Lower lobe of right lung (tissue), 2 donors: ENCODE measurements around the gene TIMP2. TPM values are rescaled to one million over a fixed set of nuclear protein-coding genes. Genes with fewer than 3 reads are reported as not detected.

Source experiments
- ATAC-seq, 2 donors: fragments of 200-7000 bp; cut with Tn5 transposase; one replicate each; pipeline ENCODE4 v1.9.1; 2020 to 2022; ENCODE audit warnings: mild to moderate bottlenecking in 2 of 2, moderate library complexity in 2 of 2
- DNase-seq: peaks from one replicate; pipeline ENCODE4 v3.0.0-alpha.2; 2020
- H3K27ac ChIP-seq: fragments of 200-600 bp; one replicate; pipeline ENCODE4 v1.8.0; 2022
- H3K27me3 ChIP-seq: fragments of 200-600 bp; one replicate; pipeline ENCODE4 v1.8.0; 2022; ENCODE audit warnings: low read depth
- H3K36me3 ChIP-seq: fragments of 200-600 bp; one replicate; pipeline ENCODE4 v1.8.0; 2022; ENCODE audit warnings: mild to moderate bottlenecking
- H3K4me1 ChIP-seq: fragments of 200-600 bp; one replicate; pipeline ENCODE4 v1.8.0; 2022
- H3K4me3 ChIP-seq: fragments of 200-600 bp; one replicate; pipeline ENCODE4 v1.8.0; 2022; ENCODE audit warnings: mild to moderate bottlenecking
- H3K9me3 ChIP-seq: fragments of 200-600 bp; one replicate; pipeline ENCODE4 v1.8.0; 2022
- intact Hi-C: fragments of 100-400 bp; cut with DNase I; formaldehyde crosslinking; loops from one replicate; pipeline ENCODE4 v1.11.0; 2022
- total RNA-seq: library from RNA; stranded (reverse); fragmentation: NEBNext Ultra II Directional; extraction: Animal tissue kit (Norgen Biotek cat#: 25700); gene quantifications from one replicate; pipeline ENCODE4 v1.2.1, GENCODE V29; 2021
- TF ChIP-seq, protein P1 (sequence below): fragments of 200-600 bp; IDR thresholded peaks from one replicate; pipeline ENCODE4 v1.8.0; 2022; ENCODE audit warnings: antibody characterized with exemption, mild to moderate bottlenecking
- donor health status: DM: no; HTN: yes; CAD: no; lungs with severe emphysema.

TIMP2 gene
- total RNA-seq, 1 donor from 2014 or later = 260 TPM

DNA sequence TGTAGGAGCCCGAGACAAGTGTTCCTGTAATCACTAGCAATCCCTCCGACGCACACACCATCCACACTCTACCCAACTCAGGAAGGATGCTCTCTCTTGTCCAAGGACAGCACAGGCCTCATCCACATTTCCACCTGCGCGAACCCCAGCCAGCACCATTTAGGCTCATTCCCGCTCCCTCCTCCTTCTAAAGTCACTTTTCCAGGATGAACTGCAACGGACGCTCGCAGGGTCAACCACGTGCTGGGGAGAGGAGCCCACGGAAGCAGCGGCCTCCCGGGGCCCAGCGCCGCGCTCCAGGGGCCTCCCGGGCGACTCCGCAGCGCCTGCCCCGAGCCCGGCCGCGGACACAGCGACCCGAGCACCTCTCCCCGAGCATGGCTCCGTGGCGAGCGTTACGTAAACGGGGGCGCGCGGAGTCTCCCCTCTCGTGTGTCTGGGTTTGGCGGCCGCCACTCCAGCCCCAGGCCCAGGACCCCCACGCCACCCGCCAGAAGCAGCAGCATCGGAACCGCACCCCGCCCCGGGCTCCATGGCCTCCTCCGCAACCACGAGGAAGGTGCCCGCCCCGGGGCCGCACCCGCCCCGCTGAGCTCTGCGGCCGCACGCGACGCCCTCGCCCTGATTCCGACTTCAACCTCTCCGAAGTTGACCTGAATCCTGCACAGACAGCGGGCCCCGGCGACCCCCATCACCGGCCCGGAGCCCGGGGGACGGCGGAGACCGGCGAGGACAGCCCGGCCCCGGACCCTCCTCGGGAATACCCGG lies 85.2 kb downstream of the TIMP2 start:
- ATAC-seq = peak; percentile 49 to 55
- peaks cover 36% of the 10 kb centered on the region for H3K36me3 ChIP-seq
- intact Hi-C loops = no loop called here
- H3K27me3 ChIP-seq = no peaks in the 10 kb centered on the region
- H3K4me3 ChIP-seq = peak overlapping the region; percentile 92
- peaks cover 25% of the 10 kb centered on the region for H3K4me1 ChIP-seq
- peak; percentile 68 for DNase-seq
- peak overlapping the region; percentile 100 for H3K27ac ChIP-seq
- H3K9me3 ChIP-seq = no peaks in the 10 kb centered on the region
- TF ChIP-seq, protein P1, sequence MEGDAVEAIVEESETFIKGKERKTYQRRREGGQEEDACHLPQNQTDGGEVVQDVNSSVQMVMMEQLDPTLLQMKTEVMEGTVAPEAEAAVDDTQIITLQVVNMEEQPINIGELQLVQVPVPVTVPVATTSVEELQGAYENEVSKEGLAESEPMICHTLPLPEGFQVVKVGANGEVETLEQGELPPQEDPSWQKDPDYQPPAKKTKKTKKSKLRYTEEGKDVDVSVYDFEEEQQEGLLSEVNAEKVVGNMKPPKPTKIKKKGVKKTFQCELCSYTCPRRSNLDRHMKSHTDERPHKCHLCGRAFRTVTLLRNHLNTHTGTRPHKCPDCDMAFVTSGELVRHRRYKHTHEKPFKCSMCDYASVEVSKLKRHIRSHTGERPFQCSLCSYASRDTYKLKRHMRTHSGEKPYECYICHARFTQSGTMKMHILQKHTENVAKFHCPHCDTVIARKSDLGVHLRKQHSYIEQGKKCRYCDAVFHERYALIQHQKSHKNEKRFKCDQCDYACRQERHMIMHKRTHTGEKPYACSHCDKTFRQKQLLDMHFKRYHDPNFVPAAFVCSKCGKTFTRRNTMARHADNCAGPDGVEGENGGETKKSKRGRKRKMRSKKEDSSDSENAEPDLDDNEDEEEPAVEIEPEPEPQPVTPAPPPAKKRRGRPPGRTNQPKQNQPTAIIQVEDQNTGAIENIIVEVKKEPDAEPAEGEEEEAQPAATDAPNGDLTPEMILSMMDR = no peak

DNA sequence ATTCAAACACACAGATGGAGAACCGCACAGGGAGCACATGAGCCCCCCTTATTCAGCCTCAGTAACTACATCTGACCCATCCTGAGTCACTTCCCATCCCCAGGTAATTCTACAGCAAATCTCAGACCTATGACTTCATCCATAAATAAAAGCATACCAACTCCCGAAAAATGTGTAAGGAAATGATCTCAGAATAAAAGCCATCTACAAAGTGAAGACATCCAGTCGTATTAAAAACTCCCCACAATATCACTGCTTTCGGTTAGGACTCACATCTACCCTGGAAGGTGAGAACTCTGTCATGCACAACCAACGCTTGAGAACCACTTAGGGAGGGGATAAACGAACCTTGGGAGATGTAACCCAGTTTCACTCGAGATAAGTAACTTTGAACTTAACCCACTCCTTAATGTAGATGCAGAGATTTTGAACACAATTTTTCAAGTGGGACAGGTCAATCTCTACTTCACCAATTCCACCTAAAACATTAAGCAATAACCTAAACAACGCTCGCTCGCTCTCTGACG lies 85.9 kb downstream of the TIMP2 start:
- ATAC-seq = no peak
- peak overlapping the region; percentile 100 for H3K27ac ChIP-seq
- no peaks in the 10 kb centered on the region for H3K27me3 ChIP-seq
- H3K36me3 ChIP-seq = peaks cover 43% of the 10 kb centered on the region
- peaks cover 25% of the 10 kb centered on the region for H3K4me1 ChIP-seq
- intact Hi-C loops = no loop called here
- DNase-seq = no peak
- TF ChIP-seq, protein P1 = no peak
- peak overlapping the region; percentile 92 for H3K4me3 ChIP-seq
- no peaks in the 10 kb centered on the region for H3K9me3 ChIP-seq

DNA sequence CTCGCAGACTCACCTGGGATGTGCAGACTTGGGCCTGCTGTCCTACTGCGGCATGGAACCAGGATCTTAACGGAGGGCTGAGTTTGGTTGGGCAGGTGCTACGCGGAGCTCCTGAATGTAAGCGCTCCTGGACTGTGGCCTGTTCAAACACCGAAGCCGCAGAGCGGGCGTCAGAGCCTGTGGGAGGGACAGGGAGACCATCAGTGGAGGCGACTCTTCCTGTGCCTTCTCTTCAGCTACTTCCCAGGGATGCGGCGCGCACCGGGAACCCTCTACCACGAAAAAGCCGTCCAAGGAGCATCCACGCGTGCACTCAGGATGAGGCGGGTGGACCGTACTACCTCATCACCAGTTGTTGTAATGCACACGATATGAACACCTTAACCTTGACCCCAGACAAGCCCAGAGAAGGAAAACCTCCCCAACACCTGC lies 86.6 kb downstream of the TIMP2 start:
- ATAC-seq (no peak), DNase-seq (peak; percentile 62)
- H3K4me3 ChIP-seq = peak overlapping the region; percentile 92
- H3K4me1 ChIP-seq = peaks cover 25% of the 10 kb centered on the region
- TF ChIP-seq, protein P1 = no peak
- no peaks in the 10 kb centered on the region for H3K27me3 ChIP-seq
- peaks cover 50% of the 10 kb centered on the region for H3K36me3 ChIP-seq
- H3K9me3 ChIP-seq = no peaks in the 10 kb centered on the region
- H3K27ac ChIP-seq = no peak overlapping the region
- intact Hi-C loops = no loop called here

DNA sequence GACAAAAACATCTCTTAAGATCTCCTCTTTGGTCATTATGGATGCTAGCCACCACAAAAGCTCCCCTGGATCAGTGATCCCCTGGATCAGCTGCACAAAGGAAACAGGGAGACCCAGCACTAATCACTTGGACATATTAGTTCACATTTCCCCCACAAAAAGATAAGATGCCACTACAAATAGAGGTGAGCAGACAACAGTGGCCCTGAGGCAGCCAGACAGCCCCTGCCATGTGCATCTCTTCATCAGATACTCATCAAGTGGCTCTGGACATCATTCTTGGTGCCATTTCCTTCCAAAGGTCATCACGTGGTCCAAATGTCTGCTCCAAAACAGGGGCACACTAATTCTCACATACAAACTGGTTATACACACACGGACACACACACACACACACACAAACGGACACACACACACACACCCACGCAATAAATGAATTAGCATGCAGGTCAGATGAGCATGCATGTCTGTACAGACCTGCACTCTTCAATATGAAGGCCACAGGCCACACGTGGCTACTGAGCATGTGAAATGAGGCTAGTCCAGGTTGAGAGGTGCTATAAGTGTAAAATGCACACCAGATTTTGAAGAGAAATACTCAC lies 88.7 kb downstream of the TIMP2 start:
- Histone ChIP-seq H3K4me1 (peaks cover 20% of the 10 kb centered on the region), H3K36me3 (peaks cover 71% of the 10 kb centered on the region), H3K9me3 (no peaks in the 10 kb centered on the region), H3K27ac (no peak overlapping the region), H3K27me3 (no peaks in the 10 kb centered on the region), H3K4me3 (no peak overlapping the region)
- DNase-seq (no peak), ATAC-seq (no peak)
- intact Hi-C loops = no loop called here
- TF ChIP-seq, protein P1 = no peak

DNA sequence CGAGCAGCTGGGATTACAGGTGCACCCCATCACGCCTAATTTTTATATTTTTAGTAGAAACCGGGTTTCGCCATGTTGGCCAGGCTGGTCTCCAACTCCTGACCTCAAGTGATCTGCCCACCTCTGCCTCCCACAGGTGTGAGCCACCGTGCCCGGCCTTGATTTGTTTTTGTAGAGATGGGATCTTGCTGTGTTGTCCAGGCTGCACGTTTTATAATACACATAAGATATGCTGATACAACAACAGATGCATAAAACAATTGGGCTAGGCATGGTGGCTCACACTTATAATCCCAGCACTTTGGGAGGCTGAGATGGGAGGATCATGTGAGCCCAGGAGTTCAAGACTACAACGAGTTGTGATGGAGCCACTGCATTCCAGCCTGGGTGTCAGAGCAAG lies 90.6 kb downstream of the TIMP2 start:
- ATAC-seq (no peak), DNase-seq (peak; percentile 18)
- no peak overlapping the region for H3K4me3 ChIP-seq
- TF ChIP-seq, protein P1 = no peak
- no peak overlapping the region for H3K27ac ChIP-seq
- peaks cover 90% of the 10 kb centered on the region for H3K36me3 ChIP-seq
- peaks cover 14% of the 10 kb centered on the region for H3K4me1 ChIP-seq
- intact Hi-C loops = no loop called here
- H3K27me3 ChIP-seq = no peaks in the 10 kb centered on the region
- H3K9me3 ChIP-seq = no peaks in the 10 kb centered on the region
